Measurements from ENCODE around the gene LRRN2. TPM values are rescaled to one million over a fixed set of nuclear protein-coding genes. Genes with fewer than 3 reads are reported as not detected.

LRRN2 gene
- total RNA-seq, 1 experiment from 2014 or later, result 5.8 TPM

GRCh38 chr1:204576422-204576821 lies 109.1 kb downstream of the LRRN2 start:
- no peak overlapping the region for H2BK5ac ChIP-seq (ENCODE audit: insufficient read length, low read length)
- H2BK15ac ChIP-seq (ENCODE audit: low read depth, low read length), result no peak overlapping the region
- H3K36me3 Mint-ChIP-seq (ENCODE audit: insufficient read depth in 1 of 3, low read depth in 3 of 3), result no peaks in the 10 kb centered on the region; a peak in 1 of 7 replicates
- peaks cover 2% of the 10 kb centered on the region; the same call in 1 of the 2 replicates for H3K27me3 ChIP-seq (ENCODE audit: insufficient read depth, low read length)
- no peaks in the 10 kb centered on the region for H3K79me2 ChIP-seq (ENCODE audit: insufficient read depth, low read length)
- no CpG with 5 or more reads among the region's 8 CpGs for WGBS (ENCODE audit: extremely low coverage, insufficient read length, low lambda C conversion rate)
- peaks cover 40% of the 10 kb centered on the region for H3K27me3 Mint-ChIP-seq (ENCODE audit: low read depth)
- peak overlapping the region in 1 of 2 experiments; percentile 41; a peak in 2 of 5 replicates for H3K4me3 Mint-ChIP-seq
- H3K18ac ChIP-seq (ENCODE audit: insufficient read length, low read depth, low read length), result no peak overlapping the region
- no peak overlapping the region for H3K4ac ChIP-seq (ENCODE audit: low read depth, low read length)
- no peak overlapping the region for H3T11ph ChIP-seq (ENCODE audit: low read length)
- H3K23ac ChIP-seq (ENCODE audit: insufficient read length, low read depth, low read length), result no peak overlapping the region
- no peak overlapping the region for H3K14ac ChIP-seq (ENCODE audit: insufficient read depth, low read length)
- H3K23me2 ChIP-seq (ENCODE audit: insufficient read length, low read depth, low read length, poor library complexity, severe bottlenecking), result no peaks in the 10 kb centered on the region
- no peak overlapping the region for H4K8ac ChIP-seq (replicated peaks; ENCODE audit: insufficient read length, low read depth, low read length)
- no peak overlapping the region for H2BK12ac ChIP-seq (ENCODE audit: insufficient read length, low read depth, low read length)
- peak; percentile 25; the same call in 2 of the 3 replicates for TF ChIP-seq CTCF (conservative IDR thresholded peaks at IDR 0.05)
- no peak overlapping the region for H4K5ac ChIP-seq (ENCODE audit: insufficient read length, low read depth, low read length)
- H3K4me1 ChIP-seq (ENCODE audit: insufficient read depth, low read length), result peaks cover 25% of the 10 kb centered on the region
- no peaks in the 10 kb centered on the region for H3K9me3 ChIP-seq (ENCODE audit: control insufficient read depth, low read depth, low read length)
- peak overlapping the region; percentile 1 for H3K4me2 ChIP-seq (ENCODE audit: insufficient read depth, insufficient read length, low read length)
- no peak for DNase-seq
- no peak overlapping the region for H3K56ac ChIP-seq (ENCODE audit: insufficient read length, low read depth, low read length)
- peak overlapping the region in 2 of 3 experiments; percentile 19 to 25; a peak in 2 of 7 replicates for H3K27ac Mint-ChIP-seq
- peaks cover 73 to 85% of the 10 kb centered on the region in 2 experiments for H3K4me1 Mint-ChIP-seq
- H2AFZ ChIP-seq (ENCODE audit: low read length), result no peak overlapping the region
- no peak overlapping the region for H2BK20ac ChIP-seq (ENCODE audit: low read depth, low read length, poor library complexity, severe bottlenecking)
- no peaks in the 10 kb centered on the region; a peak in 1 of 5 replicates for H3K9me3 Mint-ChIP-seq
- no peak overlapping the region for H3K27ac ChIP-seq (ENCODE audit: insufficient read length, low read depth, low read length)
- no peak overlapping the region for H2AK5ac ChIP-seq (ENCODE audit: insufficient read length, low read length)
- H4K91ac ChIP-seq (ENCODE audit: insufficient read length, low read depth, low read length), result no peak overlapping the region
- no peaks in the 10 kb centered on the region for H4K20me1 ChIP-seq (ENCODE audit: control insufficient read depth, insufficient read depth, insufficient read length)
- no peak overlapping the region for H2BK120ac ChIP-seq (ENCODE audit: low read depth, low read length, poor library complexity, severe bottlenecking)
- no peak overlapping the region for H3K9ac ChIP-seq (ENCODE audit: extremely low read depth, insufficient read length, low read length)
- no peaks in the 10 kb centered on the region for H3K79me1 ChIP-seq (ENCODE audit: insufficient read depth, low read depth, low read length, poor library complexity, severe bottlenecking)
